GM12878 (cell line): ENCODE measurements around the gene RNF113A.

Source experiments
- EZH2 ChIP-seq: IDR thresholded peaks from 2 replicates; pipeline ENCODE4 v1.6.1; 2012; ENCODE audit warnings: low read depth, mild to moderate bottlenecking, control low read depth, inconsistent platforms, low read length, borderline replicate concordance; ENCODE audit not compliant: control insufficient read depth
- FOXM1 ChIP-seq: IDR thresholded peaks from 2 replicates; pipeline ENCODE4 v1.6.1; 2012; ENCODE audit warnings: low read depth, mild to moderate bottlenecking, inconsistent platforms, low read length, moderate library complexity
- GABPA ChIP-seq: IDR thresholded peaks from 2 replicates; pipeline ENCODE4 v1.6.1; 2014; ENCODE audit warnings: antibody characterized with exemption, low read depth, mild to moderate bottlenecking, inconsistent platforms
- MAX ChIP-seq: IDR thresholded peaks from 2 replicates; pipeline ENCODE4 v1.6.1; 2012; ENCODE audit warnings: low read depth, low read length, improper control_type of control experiment
- POLR2AphosphoS5 ChIP-seq: IDR thresholded peaks from 2 replicates; pipeline ENCODE4 v1.6.1; 2011; ENCODE audit warnings: mild to moderate bottlenecking, low read length, inconsistent platforms
- RFX5 ChIP-seq: IDR thresholded peaks from 2 replicates; pipeline ENCODE4 v1.6.1; 2011; ENCODE audit warnings: low read depth, low read length, improper control_type of control experiment
- STAT3 ChIP-seq: IDR thresholded peaks from 2 replicates; pipeline ENCODE4 v1.6.1; 2011; ENCODE audit warnings: low read depth, low read length, improper control_type of control experiment
- SUPT20H ChIP-seq: IDR thresholded peaks from 2 replicates; pipeline ENCODE4 v1.6.1; 2011; ENCODE audit warnings: low read depth, mild to moderate bottlenecking, low read length, moderate library complexity, borderline replicate concordance; ENCODE audit not compliant: control insufficient read depth
- ZBTB11 ChIP-seq: fragments of 450-650 bp; formaldehyde crosslinking; IDR thresholded peaks from 2 replicates; pipeline ENCODE4 v1.5.0; 2022; ENCODE audit warnings: mild to moderate bottlenecking, missing genetic modification characterization
- ZNF274 ChIP-seq: IDR thresholded peaks from one replicate; pipeline ENCODE4 v1.8.0; 2011; ENCODE audit not compliant: insufficient read length, insufficient read depth

- TF ChIP-seq POLR2AphosphoS5 (no peak), FOXM1 (no peak), MAX (no peak), GABPA (no peak), SUPT20H (no peak), ZBTB11 (CRISPR knock-in tag) (no peak), ZNF274 (no peak), STAT3 (no peak), RFX5 (no peak), EZH2 (no peak)
Measured at GRCh38 chrX:119899125-119899524, 27.6 kb upstream of the RNF113A start.
